ENCODE measurements around the gene ZNF473. TPM values are rescaled to one million over a fixed set of nuclear protein-coding genes. Genes with fewer than 3 reads are reported as not detected.

Gene ZNF473
- 3.9 and 5.7 TPM in 2 replicates for total RNA-seq

DNA sequence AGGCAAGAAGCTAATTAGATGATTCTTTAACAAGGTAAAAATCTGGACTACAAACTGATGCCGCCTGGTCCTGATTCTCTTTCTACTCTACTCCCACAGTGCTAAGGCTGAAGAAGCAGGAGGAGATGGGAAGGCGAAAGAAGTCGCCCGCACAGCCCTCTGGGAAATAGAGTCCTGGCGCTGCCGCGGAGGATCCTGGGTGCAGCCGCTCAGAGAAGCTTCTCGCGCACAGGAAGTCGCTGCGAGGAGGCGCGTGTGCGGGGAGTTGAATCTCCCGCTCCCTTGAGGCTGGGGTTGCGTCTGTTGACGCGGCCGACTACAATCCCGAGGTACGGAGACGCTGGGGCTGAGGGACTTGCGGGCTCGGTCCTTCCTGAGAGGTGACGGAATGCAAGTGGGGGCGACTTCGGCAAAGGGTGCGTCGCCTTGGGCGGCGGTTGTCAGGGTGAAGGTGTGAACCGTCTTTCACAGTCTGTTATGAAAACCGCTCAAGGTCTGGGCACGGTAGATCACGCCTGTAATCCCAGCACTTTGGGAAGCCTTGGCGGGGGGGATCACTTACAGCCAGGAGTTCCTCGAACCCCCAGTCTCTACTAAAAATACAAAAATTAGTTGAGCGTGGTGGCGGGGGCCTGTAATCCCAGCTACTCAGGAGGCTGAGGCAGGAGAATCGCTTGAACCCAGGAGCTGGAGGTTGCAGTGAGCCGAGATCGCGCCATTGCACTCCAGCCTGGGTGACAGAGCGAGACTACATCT lies at the start of gene ZNF473:
ZNF473 (plus strand) TSS at position 212 of the 756 bp plus-strand sequence. CDS start 5,078 bp downstream, outside the sequence.

DNA sequence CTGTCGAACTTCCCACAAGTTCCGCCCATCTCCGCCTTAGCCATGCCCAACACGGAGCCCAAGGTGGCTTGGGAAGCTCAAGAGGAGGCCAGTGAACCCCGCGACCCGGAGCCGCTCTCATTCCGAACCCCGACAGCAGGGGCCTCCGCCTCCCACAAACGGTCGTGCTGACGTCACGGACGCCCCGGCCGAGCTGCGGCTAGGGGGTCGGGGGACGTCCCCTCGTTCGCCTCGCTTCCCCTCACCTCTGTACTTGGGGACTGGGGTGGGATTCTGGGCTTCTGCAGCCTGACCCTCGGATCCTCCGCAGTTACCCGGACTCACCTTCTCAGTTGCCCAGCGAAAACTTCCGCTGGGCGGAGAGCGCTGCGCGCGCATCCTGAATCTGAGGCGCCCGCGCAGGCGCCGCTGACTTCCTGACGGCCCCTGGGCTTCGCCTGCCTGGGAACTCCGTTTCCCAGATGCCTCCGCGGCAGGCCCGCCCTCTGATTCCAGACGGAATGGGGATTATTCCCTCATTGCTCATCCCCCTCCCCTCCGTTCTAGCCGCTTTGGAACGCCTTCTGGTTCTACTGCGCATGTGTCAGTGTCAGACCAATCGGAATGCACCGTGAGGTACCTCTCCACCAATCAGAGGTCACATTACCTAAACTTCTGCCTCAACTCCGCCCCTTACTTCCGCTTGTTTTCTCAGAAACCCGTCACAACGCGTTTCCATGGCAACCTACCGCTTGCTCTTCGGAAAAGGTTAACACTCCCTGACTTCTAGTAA lies 597 bp upstream of the ZNF473 start, which contains the start of gene VRK3:
VRK3 (minus strand) TSS at position 351 of the 772 bp plus-strand sequence. CDS start 9,210 bp downstream, outside the sequence.

Other genes with a start within 250 kb of the ZNF473 start
- gene FUZ, start 212.7 kb upstream of the ZNF473 start, total RNA-seq: 22.3 and 33.6 TPM in 2 replicates
- 36.0 and 48.4 TPM in 2 replicates for gene MED25, start 207.7 kb upstream of the ZNF473 start, total RNA-seq
- gene PTOV1, start 174.8 kb upstream of the ZNF473 start, total RNA-seq: 106 and 159 TPM in 2 replicates
- 47.2 and 60.3 TPM in 2 replicates for gene PNKP, start 158.4 kb upstream of the ZNF473 start, total RNA-seq
- 36.3 and 38.9 TPM in 2 replicates for gene AKT1S1, start 148.7 kb upstream of the ZNF473 start, total RNA-seq
- 24.3 and 39.8 TPM in 2 replicates for gene TBC1D17, start 148.3 kb upstream of the ZNF473 start, total RNA-seq
- 2.3 and 4.4 TPM in 2 replicates for gene IL4I1, start 129.1 kb upstream of the ZNF473 start, total RNA-seq
- 9.9 and 11.8 TPM in 2 replicates for gene ATF5, start 96.8 kb upstream of the ZNF473 start, total RNA-seq
- 43.6 and 92.2 TPM in 2 replicates for gene NUP62, start 96.5 kb upstream of the ZNF473 start, total RNA-seq
- gene SIGLEC11, start 64.8 kb upstream of the ZNF473 start, total RNA-seq: not detected in 2 replicates
- gene VRK3, start 633 bp upstream of the ZNF473 start, total RNA-seq: 29.7 and 30.7 TPM in 2 replicates
- gene IZUMO2, start 137.3 kb downstream of the ZNF473 start, total RNA-seq: not detected in 2 replicates
- gene MYH14, start 177.6 kb downstream of the ZNF473 start, total RNA-seq: 0.81 and 0.89 TPM in 2 replicates